Measurements from ENCODE around the gene NXPE3. TPM values are rescaled to one million over a fixed set of nuclear protein-coding genes. Genes with fewer than 3 reads are reported as not detected.

NXPE3 gene
- 20.8 and 27.5 TPM in 2 replicates for total RNA-seq

DNA sequence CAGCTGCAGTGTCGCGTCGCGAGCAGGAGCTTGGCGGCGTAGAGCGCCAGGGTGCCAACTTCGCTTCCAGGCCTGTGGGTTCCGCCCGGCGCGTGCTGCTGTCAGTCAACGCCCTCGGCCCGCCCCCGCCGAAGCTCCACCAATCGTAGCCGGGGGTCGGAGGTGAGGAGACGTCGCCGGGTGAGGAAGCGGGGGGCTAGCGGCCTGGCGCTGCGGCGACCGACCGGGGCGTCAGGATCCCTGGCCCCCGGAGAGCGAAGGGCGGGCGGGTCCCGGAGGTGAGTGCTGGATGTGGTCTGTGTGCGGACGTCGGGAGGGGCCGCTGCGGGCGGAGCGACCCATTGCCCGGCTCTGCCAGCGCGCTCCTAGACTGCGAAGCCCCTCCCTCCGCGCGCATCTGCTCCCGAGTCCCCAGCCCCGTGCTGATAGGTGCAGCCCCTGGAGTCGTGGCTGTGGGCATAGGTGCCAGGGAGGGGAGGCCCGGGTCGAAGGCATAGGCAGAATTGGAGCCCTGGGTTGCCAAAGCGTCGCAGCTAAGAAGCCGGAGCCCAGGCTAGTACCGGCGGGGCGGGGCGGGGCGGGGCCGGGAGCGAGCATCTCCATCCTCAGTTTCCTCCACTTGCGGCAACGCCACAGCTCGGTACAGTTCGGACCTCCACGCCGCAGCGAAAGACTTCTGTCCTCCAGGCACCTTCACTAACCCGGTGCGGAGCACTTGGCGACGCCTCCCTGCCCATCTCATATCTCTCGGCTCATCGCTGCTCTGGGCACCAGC is at the start of gene NXPE3:
Gene NXPE3 (plus strand): TSS at position 165 of the 775 bp plus-strand sequence. CDS start 6,386 bp downstream, outside the sequence.

GRCh38 chr3:101848754-101849713 is 70.0 kb downstream of the NXPE3 start, which contains the start of gene NFKBIZ:
TSS of gene NFKBIZ (plus strand) at chr3:101849514. CDS start at chr3:101849629, 115 bp downstream.

Other genes with a start within 250 kb of the NXPE3 start
- 18.6 and 20.5 TPM in 2 replicates for gene TRMT10C, start 217.3 kb upstream of the NXPE3 start, total RNA-seq
- gene PCNP, start 205.0 kb upstream of the NXPE3 start, total RNA-seq: 56.2 and 80.8 TPM in 2 replicates
- 7.8 and 14.0 TPM in 2 replicates for gene ZBTB11, start 102.1 kb upstream of the NXPE3 start, total RNA-seq
- gene RPL24, start 92.5 kb upstream of the NXPE3 start, total RNA-seq: 1,996 and 2,038 TPM in 2 replicates
- 4.9 and 9.6 TPM in 2 replicates for gene CEP97, start 54.6 kb upstream of the NXPE3 start, total RNA-seq
- 10.1 and 14.0 TPM in 2 replicates for gene NFKBIZ, start 70.3 kb downstream of the NXPE3 start, total RNA-seq